H1 (cell line): Measurements from ENCODE around the gene RAB3B. TPM values are rescaled to one million over a fixed set of nuclear protein-coding genes. Genes with fewer than 3 reads are reported as not detected.

Source experiments
- GTF2F1 ChIP-seq: IDR thresholded peaks from 2 replicates; pipeline ENCODE4 v1.6.1; 2012; ENCODE audit warnings: low read depth, low read length, improper control_type of control experiment, borderline replicate concordance
- JUN ChIP-seq: IDR thresholded peaks from 2 replicates; pipeline ENCODE4 v1.6.1; 2011; ENCODE audit warnings: low read depth, mild to moderate bottlenecking, improper control_type of control experiment, low read length
- JUND ChIP-seq: IDR thresholded peaks from 2 replicates; pipeline ENCODE4 v1.6.1; 2011; ENCODE audit warnings: mild to moderate bottlenecking, improper control_type of control experiment, low read length
- KDM1A ChIP-seq: fragments of 200-600, 300-600 bp; sonication (generic); IDR thresholded peaks from 2 replicates; pipeline ENCODE4 v1.7.1; 2016; ENCODE audit warnings: mild to moderate bottlenecking, low read length, borderline replicate concordance
- POLR2AphosphoS5 ChIP-seq: IDR thresholded peaks from 2 replicates; pipeline ENCODE4 v1.6.1; 2011; ENCODE audit warnings: low read depth, low read length
- SP2 ChIP-seq: IDR thresholded peaks from 2 replicates; pipeline ENCODE4 v1.6.1; 2012; ENCODE audit warnings: mild to moderate bottlenecking, low read length, inconsistent platforms
- TCF12 ChIP-seq: IDR thresholded peaks from 2 replicates; pipeline ENCODE4 v1.6.1; 2011; ENCODE audit warnings: low read depth, mild to moderate bottlenecking, low read length
- TEAD4 ChIP-seq: IDR thresholded peaks from 2 replicates; pipeline ENCODE4 v1.6.1; 2012; ENCODE audit warnings: low read depth, low read length, inconsistent platforms, mixed read lengths
- polyA plus RNA-seq, 7 experiments: library from polyadenylated mRNA; depleted of rRNA in 3 of 7; stranded (reverse) in 5 of 7; unstranded in 2 of 7; fragments of >200 nt in 5 of 7; fragments of 200-250 nt in 2 of 7; gene quantifications; 1 replicate in 5 of 7; 2 replicates in 1 of 7; 4 replicates in 1 of 7; pipeline versions ENCODE4 v1.2.1 to v1.2.3, GENCODE V29; 2011 to 2013; ENCODE audit warnings: missing spikeins in 2 of 7, mixed read lengths in 2 of 7
- total RNA-seq: library from RNA; stranded (reverse); fragmentation: NEBNext Ultra II Directional; extraction: Animal tissue kit (Norgen Biotek cat#: 25700); gene quantifications from 2 replicates; pipeline ENCODE4 v1.2.1, GENCODE V29; 2021
- TF ChIP-seq, protein P1 (sequence below): fragments of 300-600 bp; sonication (generic); IDR thresholded peaks from 2 replicates; pipeline ENCODE4 v1.7.1; 2012; ENCODE audit warnings: low read length, moderate library complexity, mild to moderate bottlenecking, inconsistent platforms; ENCODE audit not compliant: insufficient replicate concordance

The RAB3B gene
- total and polyA plus RNA-seq, 2 of the 8 experiments (the other 6 are each of a cell fraction or from before 2014, with no cell fraction given) = 12.5 to 36.8 TPM

GRCh38 chr1:51927029-51927428 lies 63.5 kb downstream of the RAB3B start (continued):
- TF ChIP-seq, protein P1, sequence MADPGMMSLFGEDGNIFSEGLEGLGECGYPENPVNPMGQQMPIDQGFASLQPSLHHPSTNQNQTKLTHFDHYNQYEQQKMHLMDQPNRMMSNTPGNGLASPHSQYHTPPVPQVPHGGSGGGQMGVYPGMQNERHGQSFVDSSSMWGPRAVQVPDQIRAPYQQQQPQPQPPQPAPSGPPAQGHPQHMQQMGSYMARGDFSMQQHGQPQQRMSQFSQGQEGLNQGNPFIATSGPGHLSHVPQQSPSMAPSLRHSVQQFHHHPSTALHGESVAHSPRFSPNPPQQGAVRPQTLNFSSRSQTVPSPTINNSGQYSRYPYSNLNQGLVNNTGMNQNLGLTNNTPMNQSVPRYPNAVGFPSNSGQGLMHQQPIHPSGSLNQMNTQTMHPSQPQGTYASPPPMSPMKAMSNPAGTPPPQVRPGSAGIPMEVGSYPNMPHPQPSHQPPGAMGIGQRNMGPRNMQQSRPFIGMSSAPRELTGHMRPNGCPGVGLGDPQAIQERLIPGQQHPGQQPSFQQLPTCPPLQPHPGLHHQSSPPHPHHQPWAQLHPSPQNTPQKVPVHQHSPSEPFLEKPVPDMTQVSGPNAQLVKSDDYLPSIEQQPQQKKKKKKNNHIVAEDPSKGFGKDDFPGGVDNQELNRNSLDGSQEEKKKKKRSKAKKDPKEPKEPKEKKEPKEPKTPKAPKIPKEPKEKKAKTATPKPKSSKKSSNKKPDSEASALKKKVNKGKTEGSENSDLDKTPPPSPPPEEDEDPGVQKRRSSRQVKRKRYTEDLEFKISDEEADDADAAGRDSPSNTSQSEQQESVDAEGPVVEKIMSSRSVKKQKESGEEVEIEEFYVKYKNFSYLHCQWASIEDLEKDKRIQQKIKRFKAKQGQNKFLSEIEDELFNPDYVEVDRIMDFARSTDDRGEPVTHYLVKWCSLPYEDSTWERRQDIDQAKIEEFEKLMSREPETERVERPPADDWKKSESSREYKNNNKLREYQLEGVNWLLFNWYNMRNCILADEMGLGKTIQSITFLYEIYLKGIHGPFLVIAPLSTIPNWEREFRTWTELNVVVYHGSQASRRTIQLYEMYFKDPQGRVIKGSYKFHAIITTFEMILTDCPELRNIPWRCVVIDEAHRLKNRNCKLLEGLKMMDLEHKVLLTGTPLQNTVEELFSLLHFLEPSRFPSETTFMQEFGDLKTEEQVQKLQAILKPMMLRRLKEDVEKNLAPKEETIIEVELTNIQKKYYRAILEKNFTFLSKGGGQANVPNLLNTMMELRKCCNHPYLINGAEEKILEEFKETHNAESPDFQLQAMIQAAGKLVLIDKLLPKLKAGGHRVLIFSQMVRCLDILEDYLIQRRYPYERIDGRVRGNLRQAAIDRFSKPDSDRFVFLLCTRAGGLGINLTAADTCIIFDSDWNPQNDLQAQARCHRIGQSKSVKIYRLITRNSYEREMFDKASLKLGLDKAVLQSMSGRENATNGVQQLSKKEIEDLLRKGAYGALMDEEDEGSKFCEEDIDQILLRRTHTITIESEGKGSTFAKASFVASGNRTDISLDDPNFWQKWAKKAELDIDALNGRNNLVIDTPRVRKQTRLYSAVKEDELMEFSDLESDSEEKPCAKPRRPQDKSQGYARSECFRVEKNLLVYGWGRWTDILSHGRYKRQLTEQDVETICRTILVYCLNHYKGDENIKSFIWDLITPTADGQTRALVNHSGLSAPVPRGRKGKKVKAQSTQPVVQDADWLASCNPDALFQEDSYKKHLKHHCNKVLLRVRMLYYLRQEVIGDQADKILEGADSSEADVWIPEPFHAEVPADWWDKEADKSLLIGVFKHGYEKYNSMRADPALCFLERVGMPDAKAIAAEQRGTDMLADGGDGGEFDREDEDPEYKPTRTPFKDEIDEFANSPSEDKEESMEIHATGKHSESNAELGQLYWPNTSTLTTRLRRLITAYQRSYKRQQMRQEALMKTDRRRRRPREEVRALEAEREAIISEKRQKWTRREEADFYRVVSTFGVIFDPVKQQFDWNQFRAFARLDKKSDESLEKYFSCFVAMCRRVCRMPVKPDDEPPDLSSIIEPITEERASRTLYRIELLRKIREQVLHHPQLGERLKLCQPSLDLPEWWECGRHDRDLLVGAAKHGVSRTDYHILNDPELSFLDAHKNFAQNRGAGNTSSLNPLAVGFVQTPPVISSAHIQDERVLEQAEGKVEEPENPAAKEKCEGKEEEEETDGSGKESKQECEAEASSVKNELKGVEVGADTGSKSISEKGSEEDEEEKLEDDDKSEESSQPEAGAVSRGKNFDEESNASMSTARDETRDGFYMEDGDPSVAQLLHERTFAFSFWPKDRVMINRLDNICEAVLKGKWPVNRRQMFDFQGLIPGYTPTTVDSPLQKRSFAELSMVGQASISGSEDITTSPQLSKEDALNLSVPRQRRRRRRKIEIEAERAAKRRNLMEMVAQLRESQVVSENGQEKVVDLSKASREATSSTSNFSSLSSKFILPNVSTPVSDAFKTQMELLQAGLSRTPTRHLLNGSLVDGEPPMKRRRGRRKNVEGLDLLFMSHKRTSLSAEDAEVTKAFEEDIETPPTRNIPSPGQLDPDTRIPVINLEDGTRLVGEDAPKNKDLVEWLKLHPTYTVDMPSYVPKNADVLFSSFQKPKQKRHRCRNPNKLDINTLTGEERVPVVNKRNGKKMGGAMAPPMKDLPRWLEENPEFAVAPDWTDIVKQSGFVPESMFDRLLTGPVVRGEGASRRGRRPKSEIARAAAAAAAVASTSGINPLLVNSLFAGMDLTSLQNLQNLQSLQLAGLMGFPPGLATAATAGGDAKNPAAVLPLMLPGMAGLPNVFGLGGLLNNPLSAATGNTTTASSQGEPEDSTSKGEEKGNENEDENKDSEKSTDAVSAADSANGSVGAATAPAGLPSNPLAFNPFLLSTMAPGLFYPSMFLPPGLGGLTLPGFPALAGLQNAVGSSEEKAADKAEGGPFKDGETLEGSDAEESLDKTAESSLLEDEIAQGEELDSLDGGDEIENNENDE = no peak
- TF ChIP-seq TEAD4 (no peak), TCF12 (no peak), GTF2F1 (no peak), POLR2AphosphoS5 (no peak), SP2 (no peak), JUN (no peak), JUND (no peak), KDM1A (no peak)
- TF ChIP-seq, all 59 proteins: peak for 0
